Astrocyte of the spinal cord (primary cell): Measurements from ENCODE around the gene ABTB1.
A peak's percentile ranks its signal among the peaks of the same experiment; 100 is the strongest.

Experiments
- DNase-seq: peaks from one replicate; pipeline ENCODE4 v3.0.0; 2011; ENCODE audit warnings: low read depth, low spot score
- H3K4me3 ChIP-seq: 2 replicates; pipeline ENCODE4 v1.5.1; 2011; ENCODE audit warnings: low read depth, mild to moderate bottlenecking, low read length, moderate library complexity
- in situ Hi-C: cut with HindIII; loops from 2 replicates; pipeline ENCODE4 v1.10.0; 2017; ENCODE audit warnings: low sequenced_read_pairs
- TF ChIP-seq, protein P1 (sequence below): IDR thresholded peaks from 2 replicates; pipeline ENCODE4 v1.5.1; 2012; ENCODE audit warnings: low read depth, mild to moderate bottlenecking, low read length, inconsistent platforms

The ABTB1 gene

DNA sequence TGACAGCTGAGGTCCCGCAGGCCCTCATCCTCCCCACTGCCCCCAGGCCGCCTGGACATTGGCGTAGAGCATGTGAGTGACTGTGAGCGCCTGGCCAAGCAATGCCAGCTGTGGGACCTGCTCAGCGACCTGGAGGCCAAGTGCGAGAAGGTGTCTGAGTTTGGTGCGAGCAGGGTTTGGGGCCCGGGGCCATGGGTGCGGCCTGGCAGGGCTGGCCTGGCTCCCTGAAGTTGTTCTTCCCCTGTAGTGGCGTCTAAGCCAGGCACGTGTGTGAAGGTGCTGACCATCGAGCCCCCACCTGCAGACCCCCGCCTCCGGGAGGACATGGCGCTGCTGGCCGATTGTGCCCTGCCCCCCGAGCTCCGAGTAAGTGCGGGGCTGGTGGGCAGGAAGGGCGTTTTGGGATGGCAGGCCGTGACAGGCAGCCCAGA lies 4.2 kb downstream of the ABTB1 start:
- TF ChIP-seq, protein P1, sequence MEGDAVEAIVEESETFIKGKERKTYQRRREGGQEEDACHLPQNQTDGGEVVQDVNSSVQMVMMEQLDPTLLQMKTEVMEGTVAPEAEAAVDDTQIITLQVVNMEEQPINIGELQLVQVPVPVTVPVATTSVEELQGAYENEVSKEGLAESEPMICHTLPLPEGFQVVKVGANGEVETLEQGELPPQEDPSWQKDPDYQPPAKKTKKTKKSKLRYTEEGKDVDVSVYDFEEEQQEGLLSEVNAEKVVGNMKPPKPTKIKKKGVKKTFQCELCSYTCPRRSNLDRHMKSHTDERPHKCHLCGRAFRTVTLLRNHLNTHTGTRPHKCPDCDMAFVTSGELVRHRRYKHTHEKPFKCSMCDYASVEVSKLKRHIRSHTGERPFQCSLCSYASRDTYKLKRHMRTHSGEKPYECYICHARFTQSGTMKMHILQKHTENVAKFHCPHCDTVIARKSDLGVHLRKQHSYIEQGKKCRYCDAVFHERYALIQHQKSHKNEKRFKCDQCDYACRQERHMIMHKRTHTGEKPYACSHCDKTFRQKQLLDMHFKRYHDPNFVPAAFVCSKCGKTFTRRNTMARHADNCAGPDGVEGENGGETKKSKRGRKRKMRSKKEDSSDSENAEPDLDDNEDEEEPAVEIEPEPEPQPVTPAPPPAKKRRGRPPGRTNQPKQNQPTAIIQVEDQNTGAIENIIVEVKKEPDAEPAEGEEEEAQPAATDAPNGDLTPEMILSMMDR: no peak
- in situ Hi-C loops: no loop called here
- DNase-seq: no peak
- no peak overlapping the region for H3K4me3 ChIP-seq

DNA sequence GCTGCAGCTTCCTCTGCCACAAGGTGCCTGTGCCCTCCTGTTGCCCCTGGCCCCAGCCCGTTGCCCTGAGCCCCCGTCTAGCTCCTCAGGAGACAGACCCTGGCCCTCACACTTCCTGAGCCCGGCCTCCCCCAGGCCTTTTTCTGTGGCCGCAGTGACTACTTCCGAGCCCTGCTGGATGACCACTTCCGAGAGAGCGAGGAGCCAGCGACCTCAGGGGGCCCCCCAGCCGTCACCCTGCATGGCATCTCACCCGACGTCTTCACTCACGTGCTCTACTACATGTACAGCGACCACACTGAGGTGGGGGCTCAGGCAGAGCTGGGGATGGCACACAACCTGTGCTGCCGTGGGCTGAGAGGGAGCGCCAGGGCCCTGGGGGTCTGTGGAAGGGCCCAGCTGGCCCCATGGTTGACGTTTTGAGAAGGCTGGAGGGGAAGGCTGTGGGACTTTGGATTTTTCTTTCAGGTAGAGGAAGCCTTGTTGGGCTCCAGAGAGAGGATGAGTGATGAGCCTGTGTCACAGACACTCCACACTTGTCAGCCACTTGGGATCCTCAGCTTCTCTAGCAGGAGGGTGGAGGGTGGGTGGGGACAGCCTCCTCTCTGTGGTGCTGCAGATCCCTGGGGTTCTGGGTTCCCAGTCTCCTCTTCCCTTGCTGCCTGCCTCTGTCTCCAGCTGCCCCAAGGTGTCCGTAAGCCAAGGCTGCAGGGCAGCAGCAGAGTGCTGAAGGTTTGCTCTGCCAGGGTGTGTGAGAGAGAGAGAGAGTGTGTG lies 5.0 kb downstream of the ABTB1 start:
- no peak for DNase-seq
- TF ChIP-seq, protein P1: no peak
- in situ Hi-C loops: no loop called here
- no peak overlapping the region for H3K4me3 ChIP-seq

DNA sequence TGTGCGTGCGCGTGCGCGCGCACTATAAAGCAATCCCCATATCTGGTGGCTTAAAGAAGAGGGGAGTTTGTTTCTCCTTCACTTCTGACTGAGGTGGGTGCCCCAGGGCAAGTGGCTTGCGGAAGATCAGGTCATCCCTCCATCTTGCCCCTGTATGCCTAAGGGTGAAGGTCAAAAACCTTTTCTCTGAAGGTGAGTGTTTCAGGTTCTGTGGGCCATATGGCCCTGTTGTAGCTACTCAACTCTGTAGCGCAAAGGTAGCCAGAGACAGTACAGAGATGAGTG lies 5.5 kb downstream of the ABTB1 start:
- TF ChIP-seq, protein P1: no peak
- H3K4me3 ChIP-seq: no peak overlapping the region
- in situ Hi-C loops: no loop called here
- no peak for DNase-seq

DNA sequence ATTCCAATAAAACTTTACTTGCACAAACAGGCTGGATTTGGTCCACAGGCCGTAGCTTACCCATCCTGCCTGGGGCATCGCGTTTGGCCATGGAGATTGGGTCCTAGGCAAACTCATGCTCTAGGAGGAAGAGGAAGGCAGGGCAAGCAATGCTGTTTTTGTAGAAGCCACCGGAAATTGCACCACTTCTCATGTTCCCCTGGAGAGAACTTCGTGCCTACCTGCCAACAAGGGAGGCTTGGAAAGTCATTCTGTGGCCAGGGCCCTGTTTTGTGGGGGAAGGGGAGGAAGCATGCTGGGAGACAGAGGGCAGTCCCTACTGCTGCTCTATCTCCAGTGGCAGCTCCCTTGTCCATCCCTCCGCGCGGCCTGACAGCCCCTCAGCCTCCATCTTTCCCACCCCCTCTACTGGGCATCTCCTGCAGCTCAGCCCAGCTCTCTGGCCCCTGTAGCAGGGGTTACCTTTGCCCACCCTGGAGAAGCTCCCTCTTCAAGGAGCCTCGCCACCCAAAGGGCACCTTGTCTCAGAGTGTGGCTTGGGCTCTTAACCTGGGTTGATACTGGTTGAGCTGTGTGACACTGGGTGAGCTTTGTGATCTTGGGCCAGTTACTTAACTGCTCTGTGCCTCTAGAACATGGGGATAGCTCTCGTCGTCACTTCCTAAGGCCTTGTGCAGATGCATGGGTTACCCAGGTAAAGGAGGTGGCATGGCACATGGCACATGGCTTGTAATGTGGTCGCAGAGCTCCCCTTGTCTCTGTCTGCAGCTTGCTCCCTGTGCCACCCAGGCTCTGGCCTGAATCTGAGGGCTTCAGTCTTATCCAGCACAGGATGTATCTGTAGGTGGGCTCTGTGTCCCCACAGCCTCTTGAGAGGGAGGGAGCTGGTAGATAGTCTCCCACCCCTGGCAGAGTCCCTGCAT lies 6.1 kb downstream of the ABTB1 start:
- DNase-seq: no peak
- H3K4me3 ChIP-seq: no peak overlapping the region
- TF ChIP-seq, protein P1: no peak
- in situ Hi-C loops: no loop called here

DNA sequence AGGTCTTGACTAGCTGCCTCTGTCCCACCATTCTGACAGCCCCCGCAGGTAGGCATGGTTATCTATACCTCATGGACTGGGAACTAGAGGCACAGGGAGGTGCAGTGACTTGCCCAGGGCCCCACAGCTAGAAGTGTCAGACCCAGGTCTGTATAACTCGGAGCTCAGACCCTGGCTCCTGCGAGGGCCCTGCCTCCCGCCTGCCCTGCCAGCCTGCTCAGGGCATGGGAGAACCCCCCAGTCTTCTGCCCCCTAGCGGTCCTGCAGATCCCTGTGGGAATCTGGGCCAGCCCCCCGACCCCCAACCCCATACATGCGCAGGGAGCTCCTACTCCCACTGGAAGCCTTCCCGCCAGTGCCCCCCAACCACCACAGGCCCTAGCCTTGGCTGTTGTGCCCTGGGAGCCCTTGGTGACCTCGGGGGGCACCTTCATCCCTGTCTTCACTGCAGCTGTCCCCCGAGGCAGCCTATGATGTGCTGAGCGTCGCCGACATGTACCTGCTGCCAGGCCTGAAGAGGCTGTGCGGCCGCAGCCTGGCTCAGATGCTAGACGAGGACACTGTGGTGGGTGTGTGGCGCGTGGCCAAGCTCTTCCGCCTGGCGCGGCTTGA lies 6.9 kb downstream of the ABTB1 start:
- no peak overlapping the region for H3K4me3 ChIP-seq
- DNase-seq: no peak
- in situ Hi-C loops: no loop called here
- TF ChIP-seq, protein P1: peak; percentile 10

DNA sequence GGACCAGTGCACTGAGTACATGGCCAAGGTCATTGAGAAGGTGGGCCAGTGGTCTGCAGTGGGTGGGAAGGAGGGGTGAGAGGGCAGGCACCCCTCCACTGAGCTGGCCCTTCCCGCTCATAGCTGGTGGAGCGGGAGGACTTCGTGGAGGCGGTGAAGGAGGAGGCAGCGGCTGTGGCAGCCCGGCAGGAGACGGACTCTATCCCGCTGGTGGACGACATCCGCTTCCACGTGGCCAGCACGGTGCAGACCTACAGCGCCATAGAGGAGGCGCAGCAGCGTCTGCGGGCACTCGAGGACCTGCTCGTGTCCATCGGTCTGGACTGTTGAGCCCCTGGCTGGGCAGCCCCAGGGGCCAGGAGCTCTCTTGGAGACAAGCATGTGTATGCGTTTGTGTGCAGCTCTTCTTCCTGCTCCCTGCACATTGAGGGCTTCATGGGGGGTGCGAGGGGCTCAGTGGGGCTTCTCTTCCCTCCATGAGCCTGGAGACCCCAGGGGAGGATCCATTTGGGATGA lies 7.5 kb downstream of the ABTB1 start:
- no peak overlapping the region for H3K4me3 ChIP-seq
- in situ Hi-C loops: no loop called here

More for the DNA sequence above, 7.5 kb downstream of the ABTB1 start:
- TF ChIP-seq, protein P1: no peak
- no peak for DNase-seq
